K562 (cell line): ENCODE measurements around the gene GFRA4. TPM values are rescaled to one million over a fixed set of nuclear protein-coding genes. Genes with fewer than 3 reads are reported as not detected.

ENCODE experiments used
- CC2D1A ChIP-seq: fragments of 450-650 bp; IDR thresholded peaks from 2 replicates; pipeline ENCODE4 v1.6.1; 2017; ENCODE audit warnings: mild to moderate bottlenecking
- CHD2 ChIP-seq: IDR thresholded peaks from 2 replicates; pipeline ENCODE4 v1.6.1; 2011; ENCODE audit warnings: low read depth, low read length
- CSDE1 ChIP-seq, 2 experiments: fragments of 450-650 bp; IDR thresholded peaks; 2 replicates each; pipeline ENCODE4 v1.6.1; 2016; ENCODE audit warnings: mild to moderate bottlenecking in 1 of 2
- FOXM1 ChIP-seq, 2 experiments: fragments of 450-650 bp in 1 of 2; sonication (generic) in 1 of 2; formaldehyde crosslinking in 1 of 2; IDR thresholded peaks; 2 replicates each; pipeline versions ENCODE4 v1.6.1 to v1.9.0; 2017 to 2022; ENCODE audit warnings: low read depth in 2 of 2, mild to moderate bottlenecking in 2 of 2, missing genetic modification reagents in 1 of 2, moderate library complexity in 1 of 2
- HCFC1 ChIP-seq: IDR thresholded peaks from 2 replicates; pipeline ENCODE4 v1.6.1; 2012; ENCODE audit warnings: low read depth, low read length, improper control_type of control experiment
- NFYB ChIP-seq: IDR thresholded peaks from 2 replicates; pipeline ENCODE4 v1.6.1; 2011; ENCODE audit warnings: mild to moderate bottlenecking, moderate library complexity; ENCODE audit not compliant: insufficient read length; ENCODE audit errors: extremely low read depth
- POLR2G ChIP-seq: fragments of 200-400 bp; formaldehyde crosslinking; IDR thresholded peaks from 2 replicates; pipeline ENCODE4 v1.6.1; 2017; ENCODE audit warnings: low read depth, mild to moderate bottlenecking, antibody characterized with exemption, low read length, moderate library complexity
- SIRT6 ChIP-seq: IDR thresholded peaks from one replicate; pipeline ENCODE4 v1.6.1; 2012; ENCODE audit warnings: low read depth, mild to moderate bottlenecking, control low read depth, inconsistent platforms, low read length, moderate library complexity
- SREBF1 ChIP-seq: fragments of 150-350 bp; IDR thresholded peaks from 2 replicates; pipeline ENCODE4 v1.6.1; 2014; ENCODE audit warnings: antibody characterized with exemption, low read depth, low read length, borderline replicate concordance
- SRSF1 ChIP-seq: fragments of 200-400 bp; formaldehyde crosslinking; IDR thresholded peaks from 2 replicates; pipeline ENCODE4 v1.6.1; 2017; ENCODE audit warnings: mild to moderate bottlenecking, low read depth, low read length, moderate library complexity
- SRSF3 ChIP-seq: fragments of 200-400 bp; formaldehyde crosslinking; IDR thresholded peaks from 2 replicates; pipeline ENCODE4 v1.6.1; 2016; ENCODE audit warnings: mild to moderate bottlenecking, low read length, moderate library complexity; ENCODE audit not compliant: insufficient read depth
- SUPT5H ChIP-seq: fragments of 450-650 bp; IDR thresholded peaks from 2 replicates; pipeline ENCODE4 v1.6.1; 2016
- TCF7L2 ChIP-seq: fragments of 150-350 bp; IDR thresholded peaks from 2 replicates; pipeline ENCODE4 v1.6.1; 2016; ENCODE audit warnings: low read depth, mild to moderate bottlenecking, low read length, moderate library complexity
- TSC22D4 ChIP-seq: fragments of 450-650 bp; IDR thresholded peaks from 2 replicates; pipeline ENCODE4 v1.6.1; 2016; ENCODE audit warnings: missing genetic modification characterization, missing biosample characterization, control low read depth
- ZFX ChIP-seq: sonication (generic); formaldehyde crosslinking; IDR thresholded peaks from 2 replicates; pipeline ENCODE4 v1.8.0; 2022; ENCODE audit warnings: mild to moderate bottlenecking, missing genetic modification reagents, moderate library complexity
- ZNF12 ChIP-seq: sonication (generic); formaldehyde crosslinking; IDR thresholded peaks from 2 replicates; pipeline ENCODE4 v1.4.0; 2020; ENCODE audit warnings: mild to moderate bottlenecking, missing genetic modification reagents
- ZNF124 ChIP-seq: sonication (generic); formaldehyde crosslinking; IDR thresholded peaks from 2 replicates; pipeline ENCODE4 v1.8.1; 2022; ENCODE audit warnings: missing genetic modification reagents
- ZNF133 ChIP-seq: fragments of 250-450 bp; sonication (Bioruptor Pico); IDR thresholded peaks from 2 replicates; pipeline ENCODE4 v1.4.0; 2020; ENCODE audit warnings: mild to moderate bottlenecking
- ZNF77 ChIP-seq: fragments of 250-450 bp; sonication (Bioruptor Pico); IDR thresholded peaks from 2 replicates; pipeline ENCODE4 v1.5.0; 2020
- polyA plus RNA-seq, 8 experiments: library from polyadenylated mRNA; depleted of rRNA in 4 of 8; stranded (reverse) in 5 of 8; unstranded in 3 of 8; fragments of >200 nt; fragmentation: Nextera tagmentation in 2 of 8; fragmentation: Illumina TruSeq in 1 of 8; extraction: Ambion mirVana in 2 of 8; extraction: Trizol in 1 of 8; gene quantifications; 2 replicates each; pipeline versions ENCODE4 v1.2.1 to v1.2.3, GENCODE V29; 2011 to 2014; ENCODE audit warnings: inconsistent platforms in 1 of 8, missing spikeins in 1 of 8
- total RNA-seq, 7 experiments: library from RNA; depleted of rRNA in 6 of 7; stranded (reverse); fragments of >200 nt in 6 of 7; fragmentation: Illumina TruSeq in 2 of 7; extraction: Trizol in 2 of 7; gene quantifications; 2 replicates each; pipeline versions ENCODE4 v1.2.1 to v1.2.3, GENCODE V29; 2011 to 2021; ENCODE audit warnings: low replicate concordance in 1 of 7
- TF ChIP-seq, protein P1 (sequence below): sonication (generic); formaldehyde crosslinking; IDR thresholded peaks from 2 replicates; pipeline ENCODE4 v1.8.0; 2022; ENCODE audit warnings: mild to moderate bottlenecking, missing genetic modification reagents
- TF ChIP-seq, protein P2 (sequence below), 2 experiments: fragments of 450-650 bp; IDR thresholded peaks; 2 replicates each; pipeline ENCODE4 v1.6.1; 2018; ENCODE audit warnings: mild to moderate bottlenecking in 2 of 2, low read depth in 1 of 2; ENCODE audit not compliant: partially characterized antibody in 2 of 2
- TF ChIP-seq, protein P3 (sequence below): fragments of 450-650 bp; formaldehyde crosslinking; IDR thresholded peaks from 2 replicates; pipeline ENCODE4 v1.4.0; 2022; ENCODE audit warnings: mild to moderate bottlenecking, moderate library complexity

The GFRA4 gene
- total and polyA plus RNA-seq, 9 of the 15 experiments (the other 6 are each of a cell fraction or from before 2014, with no cell fraction given) = not detected

DNA sequence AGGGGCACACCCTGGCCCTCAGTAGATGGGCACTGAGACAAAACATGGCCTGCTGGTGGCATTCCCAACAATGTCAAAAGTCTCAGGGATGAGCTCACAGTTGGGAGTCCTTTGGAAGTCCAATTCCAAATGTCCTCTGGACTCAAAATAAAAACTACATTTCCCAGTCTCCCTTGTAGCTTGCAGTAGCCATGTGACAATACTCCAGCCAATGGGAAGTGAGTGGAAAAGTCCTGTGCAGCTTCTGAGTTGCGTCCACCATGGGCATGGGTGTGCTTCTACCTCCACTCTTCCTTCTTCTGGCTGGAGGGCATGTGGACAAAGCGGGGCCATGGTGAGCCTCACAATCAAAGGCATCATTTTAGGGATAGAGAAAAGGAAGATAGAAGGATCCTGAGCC is 24.5 kb upstream of the GFRA4 start (continued):
- TF ChIP-seq, protein P1, sequence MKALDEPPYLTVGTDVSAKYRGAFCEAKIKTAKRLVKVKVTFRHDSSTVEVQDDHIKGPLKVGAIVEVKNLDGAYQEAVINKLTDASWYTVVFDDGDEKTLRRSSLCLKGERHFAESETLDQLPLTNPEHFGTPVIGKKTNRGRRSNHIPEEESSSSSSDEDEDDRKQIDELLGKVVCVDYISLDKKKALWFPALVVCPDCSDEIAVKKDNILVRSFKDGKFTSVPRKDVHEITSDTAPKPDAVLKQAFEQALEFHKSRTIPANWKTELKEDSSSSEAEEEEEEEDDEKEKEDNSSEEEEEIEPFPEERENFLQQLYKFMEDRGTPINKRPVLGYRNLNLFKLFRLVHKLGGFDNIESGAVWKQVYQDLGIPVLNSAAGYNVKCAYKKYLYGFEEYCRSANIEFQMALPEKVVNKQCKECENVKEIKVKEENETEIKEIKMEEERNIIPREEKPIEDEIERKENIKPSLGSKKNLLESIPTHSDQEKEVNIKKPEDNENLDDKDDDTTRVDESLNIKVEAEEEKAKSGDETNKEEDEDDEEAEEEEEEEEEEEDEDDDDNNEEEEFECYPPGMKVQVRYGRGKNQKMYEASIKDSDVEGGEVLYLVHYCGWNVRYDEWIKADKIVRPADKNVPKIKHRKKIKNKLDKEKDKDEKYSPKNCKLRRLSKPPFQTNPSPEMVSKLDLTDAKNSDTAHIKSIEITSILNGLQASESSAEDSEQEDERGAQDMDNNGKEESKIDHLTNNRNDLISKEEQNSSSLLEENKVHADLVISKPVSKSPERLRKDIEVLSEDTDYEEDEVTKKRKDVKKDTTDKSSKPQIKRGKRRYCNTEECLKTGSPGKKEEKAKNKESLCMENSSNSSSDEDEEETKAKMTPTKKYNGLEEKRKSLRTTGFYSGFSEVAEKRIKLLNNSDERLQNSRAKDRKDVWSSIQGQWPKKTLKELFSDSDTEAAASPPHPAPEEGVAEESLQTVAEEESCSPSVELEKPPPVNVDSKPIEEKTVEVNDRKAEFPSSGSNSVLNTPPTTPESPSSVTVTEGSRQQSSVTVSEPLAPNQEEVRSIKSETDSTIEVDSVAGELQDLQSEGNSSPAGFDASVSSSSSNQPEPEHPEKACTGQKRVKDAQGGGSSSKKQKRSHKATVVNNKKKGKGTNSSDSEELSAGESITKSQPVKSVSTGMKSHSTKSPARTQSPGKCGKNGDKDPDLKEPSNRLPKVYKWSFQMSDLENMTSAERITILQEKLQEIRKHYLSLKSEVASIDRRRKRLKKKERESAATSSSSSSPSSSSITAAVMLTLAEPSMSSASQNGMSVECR = no peak
- TF ChIP-seq SRSF3 (no peak), TCF7L2 (no peak), ZNF12 (no peak), CHD2 (peak; percentile 45; the same call in 1 of the 2 replicates), ZNF133 (CRISPR knock-in tag) (no peak), TSC22D4 (tag) (no peak), ZFX (CRISPR knock-in tag) (no peak), SIRT6 (no peak), CC2D1A (no peak), ZNF124 (CRISPR knock-in tag) (no peak), SREBF1 (no peak), FOXM1 (IDR thresholded peaks at IDR 0.05; ENCODE audit: low read depth) (no peak), FOXM1 (CRISPR knock-in tag; IDR thresholded peaks at IDR 0.05; ENCODE audit: low read depth) (no peak), ZNF77 (no peak), SUPT5H (no peak), CSDE1 (IDR thresholded peaks at IDR 0.05) (no peak), NFYB (peak; percentile 99), SRSF1 (no peak), HCFC1 (peak; percentile 87), POLR2G (no peak)
- TF ChIP-seq, protein P2, sequence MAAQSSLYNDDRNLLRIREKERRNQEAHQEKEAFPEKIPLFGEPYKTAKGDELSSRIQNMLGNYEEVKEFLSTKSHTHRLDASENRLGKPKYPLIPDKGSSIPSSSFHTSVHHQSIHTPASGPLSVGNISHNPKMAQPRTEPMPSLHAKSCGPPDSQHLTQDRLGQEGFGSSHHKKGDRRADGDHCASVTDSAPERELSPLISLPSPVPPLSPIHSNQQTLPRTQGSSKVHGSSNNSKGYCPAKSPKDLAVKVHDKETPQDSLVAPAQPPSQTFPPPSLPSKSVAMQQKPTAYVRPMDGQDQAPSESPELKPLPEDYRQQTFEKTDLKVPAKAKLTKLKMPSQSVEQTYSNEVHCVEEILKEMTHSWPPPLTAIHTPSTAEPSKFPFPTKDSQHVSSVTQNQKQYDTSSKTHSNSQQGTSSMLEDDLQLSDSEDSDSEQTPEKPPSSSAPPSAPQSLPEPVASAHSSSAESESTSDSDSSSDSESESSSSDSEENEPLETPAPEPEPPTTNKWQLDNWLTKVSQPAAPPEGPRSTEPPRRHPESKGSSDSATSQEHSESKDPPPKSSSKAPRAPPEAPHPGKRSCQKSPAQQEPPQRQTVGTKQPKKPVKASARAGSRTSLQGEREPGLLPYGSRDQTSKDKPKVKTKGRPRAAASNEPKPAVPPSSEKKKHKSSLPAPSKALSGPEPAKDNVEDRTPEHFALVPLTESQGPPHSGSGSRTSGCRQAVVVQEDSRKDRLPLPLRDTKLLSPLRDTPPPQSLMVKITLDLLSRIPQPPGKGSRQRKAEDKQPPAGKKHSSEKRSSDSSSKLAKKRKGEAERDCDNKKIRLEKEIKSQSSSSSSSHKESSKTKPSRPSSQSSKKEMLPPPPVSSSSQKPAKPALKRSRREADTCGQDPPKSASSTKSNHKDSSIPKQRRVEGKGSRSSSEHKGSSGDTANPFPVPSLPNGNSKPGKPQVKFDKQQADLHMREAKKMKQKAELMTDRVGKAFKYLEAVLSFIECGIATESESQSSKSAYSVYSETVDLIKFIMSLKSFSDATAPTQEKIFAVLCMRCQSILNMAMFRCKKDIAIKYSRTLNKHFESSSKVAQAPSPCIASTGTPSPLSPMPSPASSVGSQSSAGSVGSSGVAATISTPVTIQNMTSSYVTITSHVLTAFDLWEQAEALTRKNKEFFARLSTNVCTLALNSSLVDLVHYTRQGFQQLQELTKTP (IDR thresholded peaks at IDR 0.05; ENCODE audit: low read depth in 1 of 2, partially characterized antibody in 2 of 2) = peak in 1 of 2 experiments; percentile 46
- TF ChIP-seq, protein P3, sequence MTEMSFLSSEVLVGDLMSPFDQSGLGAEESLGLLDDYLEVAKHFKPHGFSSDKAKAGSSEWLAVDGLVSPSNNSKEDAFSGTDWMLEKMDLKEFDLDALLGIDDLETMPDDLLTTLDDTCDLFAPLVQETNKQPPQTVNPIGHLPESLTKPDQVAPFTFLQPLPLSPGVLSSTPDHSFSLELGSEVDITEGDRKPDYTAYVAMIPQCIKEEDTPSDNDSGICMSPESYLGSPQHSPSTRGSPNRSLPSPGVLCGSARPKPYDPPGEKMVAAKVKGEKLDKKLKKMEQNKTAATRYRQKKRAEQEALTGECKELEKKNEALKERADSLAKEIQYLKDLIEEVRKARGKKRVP (CRISPR knock-in tag) = no peak
